GM19438 (cell line): ENCODE measurements around the gene IGSF9.

Experiments used
- ATAC-seq: cut with Tn5 transposase; IDR thresholded peaks from one replicate; pipeline ENCODE4 v1.9.1; 2021; ENCODE audit warnings: low read depth; ENCODE audit not compliant: unreplicated experiment

Gene IGSF9, protein sequence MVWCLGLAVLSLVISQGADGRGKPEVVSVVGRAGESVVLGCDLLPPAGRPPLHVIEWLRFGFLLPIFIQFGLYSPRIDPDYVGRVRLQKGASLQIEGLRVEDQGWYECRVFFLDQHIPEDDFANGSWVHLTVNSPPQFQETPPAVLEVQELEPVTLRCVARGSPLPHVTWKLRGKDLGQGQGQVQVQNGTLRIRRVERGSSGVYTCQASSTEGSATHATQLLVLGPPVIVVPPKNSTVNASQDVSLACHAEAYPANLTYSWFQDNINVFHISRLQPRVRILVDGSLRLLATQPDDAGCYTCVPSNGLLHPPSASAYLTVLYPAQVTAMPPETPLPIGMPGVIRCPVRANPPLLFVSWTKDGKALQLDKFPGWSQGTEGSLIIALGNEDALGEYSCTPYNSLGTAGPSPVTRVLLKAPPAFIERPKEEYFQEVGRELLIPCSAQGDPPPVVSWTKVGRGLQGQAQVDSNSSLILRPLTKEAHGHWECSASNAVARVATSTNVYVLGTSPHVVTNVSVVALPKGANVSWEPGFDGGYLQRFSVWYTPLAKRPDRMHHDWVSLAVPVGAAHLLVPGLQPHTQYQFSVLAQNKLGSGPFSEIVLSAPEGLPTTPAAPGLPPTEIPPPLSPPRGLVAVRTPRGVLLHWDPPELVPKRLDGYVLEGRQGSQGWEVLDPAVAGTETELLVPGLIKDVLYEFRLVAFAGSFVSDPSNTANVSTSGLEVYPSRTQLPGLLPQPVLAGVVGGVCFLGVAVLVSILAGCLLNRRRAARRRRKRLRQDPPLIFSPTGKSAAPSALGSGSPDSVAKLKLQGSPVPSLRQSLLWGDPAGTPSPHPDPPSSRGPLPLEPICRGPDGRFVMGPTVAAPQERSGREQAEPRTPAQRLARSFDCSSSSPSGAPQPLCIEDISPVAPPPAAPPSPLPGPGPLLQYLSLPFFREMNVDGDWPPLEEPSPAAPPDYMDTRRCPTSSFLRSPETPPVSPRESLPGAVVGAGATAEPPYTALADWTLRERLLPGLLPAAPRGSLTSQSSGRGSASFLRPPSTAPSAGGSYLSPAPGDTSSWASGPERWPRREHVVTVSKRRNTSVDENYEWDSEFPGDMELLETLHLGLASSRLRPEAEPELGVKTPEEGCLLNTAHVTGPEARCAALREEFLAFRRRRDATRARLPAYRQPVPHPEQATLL

DNA sequence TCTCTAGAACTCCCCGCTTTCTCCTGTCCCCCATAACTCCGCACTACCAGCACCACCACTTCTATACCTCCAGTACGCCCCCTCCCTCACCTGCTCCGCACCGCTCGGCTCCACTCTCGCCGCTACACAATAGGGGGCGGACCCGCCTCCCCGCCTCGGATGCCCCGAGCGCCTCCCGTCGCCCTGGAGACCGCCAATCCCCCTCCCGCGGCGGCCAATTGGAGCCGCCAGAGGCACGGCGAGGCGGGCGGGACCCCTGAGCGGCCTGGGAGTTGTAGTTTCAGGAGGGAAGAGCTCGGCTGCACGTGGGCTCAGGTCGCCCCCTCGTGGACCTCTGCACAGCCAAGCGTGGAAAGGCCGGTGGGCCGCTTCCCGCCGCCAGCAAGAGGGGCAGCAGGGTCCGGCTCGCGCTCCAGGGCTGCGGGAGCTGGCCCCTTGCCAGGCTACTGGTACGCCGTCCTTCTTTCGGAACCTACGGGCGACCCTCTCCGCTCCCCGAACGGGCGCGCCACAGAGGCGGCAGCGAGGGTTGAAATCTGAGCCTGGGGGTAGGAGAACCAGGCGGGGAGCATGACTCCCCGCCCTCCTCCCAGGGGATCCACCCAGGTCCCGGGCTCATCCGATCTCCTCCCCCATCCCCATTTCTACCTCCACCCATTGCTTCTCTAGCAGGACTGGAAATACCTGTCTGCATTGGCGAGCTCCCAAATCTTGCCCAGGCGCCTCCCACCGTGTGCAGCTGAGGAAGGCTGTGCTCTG lies at the start of gene IGSF9:
TSS of gene IGSF9 (minus strand) at position 131 of the 759 bp plus-strand sequence. CDS start 2,159 bp downstream, outside the sequence.
- ATAC-seq = peak; percentile 77

DNA sequence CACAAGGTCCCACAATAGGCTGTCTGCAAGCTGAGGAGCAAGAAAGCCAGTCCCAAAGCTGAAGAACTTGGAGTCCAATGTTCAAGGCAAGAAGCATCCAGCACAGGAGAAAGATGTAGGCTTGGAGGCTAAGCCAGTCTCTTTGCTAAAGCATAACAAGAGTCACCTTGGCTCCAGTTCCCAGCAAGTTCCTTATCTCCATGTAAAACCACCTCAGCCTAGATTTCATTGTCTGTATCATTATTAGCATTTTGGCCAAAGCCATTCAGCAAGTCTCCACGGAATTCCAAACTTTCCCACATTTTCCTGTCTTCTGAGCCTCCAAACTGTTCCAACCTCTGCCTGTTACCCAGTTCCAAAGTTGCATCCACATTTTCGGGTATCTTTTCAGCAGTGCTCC lies 49.5 kb upstream of the IGSF9 start:
- ATAC-seq = no peak

- ATAC-seq = no peak
Observed at GRCh38 chr1:159993911-159994310, 48.5 kb upstream of the IGSF9 start.

GRCh38 chr1:159992161-159992560 lies 46.7 kb upstream of the IGSF9 start:
- no peak for ATAC-seq

DNA sequence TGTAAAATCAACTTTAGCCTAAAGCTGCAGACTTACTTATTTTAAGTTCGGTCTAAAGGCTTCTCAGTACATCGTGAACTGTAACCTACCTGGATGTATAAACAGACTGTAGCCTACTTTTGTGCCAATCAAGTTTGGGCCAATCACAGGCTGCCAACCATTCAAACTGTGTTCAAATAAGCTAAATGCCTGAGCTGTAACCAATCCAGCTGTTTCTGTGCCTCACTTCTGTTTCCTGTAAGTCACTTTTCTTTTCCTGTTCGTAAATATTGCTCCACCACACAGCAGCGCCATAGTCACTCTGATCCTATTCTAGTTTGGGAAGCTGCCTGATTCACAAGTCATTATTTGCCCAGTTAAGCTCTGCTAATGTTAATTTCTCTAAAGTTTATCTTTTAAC lies 46.1 kb upstream of the IGSF9 start:
- no peak for ATAC-seq

DNA sequence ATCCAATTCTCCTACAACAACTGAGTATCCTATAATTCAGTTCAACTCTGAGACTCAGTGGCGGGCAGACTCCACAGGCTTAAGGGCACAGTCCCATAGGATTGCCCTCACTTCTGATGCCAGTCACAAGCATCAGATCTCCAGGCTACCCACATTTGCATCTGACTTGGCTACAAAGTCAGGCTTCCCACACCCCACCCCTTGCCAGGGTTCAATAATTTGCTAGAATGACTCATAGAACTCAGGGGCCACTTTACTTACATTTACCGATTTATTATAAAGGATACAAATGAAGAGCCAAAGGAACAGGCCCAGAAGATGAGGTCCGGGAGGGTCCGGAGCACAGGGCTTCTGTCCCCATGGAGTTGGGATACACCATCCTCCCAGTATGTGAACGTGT lies 44.6 kb upstream of the IGSF9 start:
- no peak for ATAC-seq

DNA sequence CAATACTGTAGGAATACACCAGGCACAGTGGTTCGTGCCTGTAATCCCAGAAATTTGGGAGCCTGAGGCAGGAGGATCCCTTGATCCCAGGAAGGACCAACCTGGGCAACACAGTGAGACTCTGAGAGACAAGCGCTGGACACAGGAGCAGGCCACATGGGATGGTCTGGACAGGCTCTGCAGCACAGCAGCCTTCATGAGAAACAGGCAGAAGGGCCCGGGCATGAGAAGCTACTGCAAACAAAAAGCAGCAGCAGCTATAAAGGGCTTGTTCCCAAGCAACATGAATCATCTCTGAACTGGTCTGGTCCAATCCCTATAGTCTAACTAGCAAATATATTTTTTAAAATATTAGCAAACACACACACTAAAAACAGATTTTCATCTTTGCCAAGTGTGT lies 44.2 kb upstream of the IGSF9 start:
- no peak for ATAC-seq

GRCh38 chr1:159988006-159988405 lies 42.6 kb upstream of the IGSF9 start:
- ATAC-seq = no peak

DNA sequence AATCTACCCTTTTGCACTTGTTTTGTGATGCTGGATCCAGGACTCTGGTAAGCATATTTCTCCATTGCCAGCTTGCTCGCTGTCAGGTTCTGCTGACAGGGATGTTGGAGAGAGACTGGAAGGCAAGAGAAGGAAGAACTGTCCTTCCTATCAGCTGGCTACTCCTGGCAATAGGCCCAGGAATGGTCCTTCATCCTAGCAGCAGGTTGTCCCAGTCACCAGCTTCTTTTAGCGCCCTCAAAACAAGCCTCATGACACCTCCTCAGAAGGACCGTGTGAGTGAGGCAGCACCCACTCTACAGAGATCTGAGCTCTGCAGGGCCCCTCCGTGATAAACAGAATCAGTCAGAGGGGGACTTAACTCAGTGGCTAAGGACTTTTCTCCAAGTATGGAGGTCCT lies 41.8 kb upstream of the IGSF9 start:
- ATAC-seq = no peak

- no peak for ATAC-seq
Observed at GRCh38 chr1:159986531-159986930, 41.1 kb upstream of the IGSF9 start.

DNA sequence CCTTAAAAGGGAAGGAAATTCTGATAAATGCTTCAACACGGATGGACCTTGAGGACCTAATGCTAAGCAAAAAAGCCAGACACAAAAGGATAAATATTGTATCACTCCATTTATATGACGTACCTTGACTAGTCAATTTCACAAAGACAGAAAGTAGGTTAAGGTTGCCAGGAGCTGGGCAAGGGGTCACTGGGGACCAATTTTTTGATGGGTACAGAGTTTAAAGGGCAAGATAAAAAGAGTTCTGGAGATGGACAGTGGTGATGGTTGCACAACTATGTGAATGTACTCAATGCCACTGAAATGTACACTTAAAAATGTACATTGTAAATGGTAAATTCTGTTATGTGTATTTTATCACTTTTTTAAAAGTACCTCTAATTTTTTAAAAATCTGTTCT lies 40.7 kb upstream of the IGSF9 start:
- no peak for ATAC-seq

DNA sequence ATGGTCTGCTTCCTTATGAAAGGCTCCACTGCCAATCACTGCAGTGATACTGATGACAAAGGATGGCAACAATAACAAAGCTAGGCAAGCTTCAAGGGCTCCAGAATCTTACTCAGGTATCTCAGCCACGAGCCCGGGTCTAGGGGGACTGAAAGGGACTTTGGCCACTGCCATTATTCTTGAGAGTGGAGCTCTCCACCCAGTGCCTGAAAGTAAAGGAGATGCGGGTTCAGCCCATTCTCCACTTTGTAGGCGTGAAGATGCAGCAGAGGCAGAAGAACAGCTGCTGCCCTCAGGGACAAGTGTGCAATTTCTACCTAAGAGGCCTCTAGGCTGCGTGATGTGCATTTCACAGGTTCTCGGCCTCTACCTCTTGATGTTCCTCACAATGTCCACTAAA lies 40.1 kb upstream of the IGSF9 start:
- ATAC-seq = no peak

DNA sequence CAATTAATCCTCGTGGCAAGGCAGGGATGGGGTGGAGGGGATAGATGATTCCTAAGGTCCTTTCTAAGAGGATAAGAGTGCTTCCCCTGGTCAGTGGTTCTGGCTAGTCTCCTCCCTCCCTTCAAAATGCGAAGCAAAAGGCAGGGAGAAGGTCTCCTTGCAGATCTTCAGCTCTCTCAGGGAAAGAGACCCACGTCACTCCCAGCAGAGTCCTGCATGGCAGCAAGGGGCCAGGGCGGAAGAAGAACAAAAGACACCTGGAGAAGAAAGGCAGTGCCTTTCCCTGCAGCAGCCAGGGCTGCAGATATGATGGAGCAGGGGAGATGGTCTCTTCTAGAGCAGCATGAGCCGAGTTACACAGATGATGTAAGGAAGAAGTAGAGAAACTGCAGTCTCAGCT lies 38.3 kb upstream of the IGSF9 start:
- no peak for ATAC-seq

- ATAC-seq = no peak
Observed at GRCh38 chr1:159982280-159982679, 36.9 kb upstream of the IGSF9 start.

GRCh38 chr1:159981351-159982055 lies 36.1 kb upstream of the IGSF9 start:
- no peak for ATAC-seq

- no peak for ATAC-seq
Observed at GRCh38 chr1:159980786-159981185, 35.4 kb upstream of the IGSF9 start.

- ATAC-seq = no peak
Observed at GRCh38 chr1:159980076-159980475, 34.7 kb upstream of the IGSF9 start.

GRCh38 chr1:159979257-159979656 lies 33.8 kb upstream of the IGSF9 start:
- no peak for ATAC-seq

GRCh38 chr1:159978107-159978398 lies 32.6 kb upstream of the IGSF9 start:
- ATAC-seq = no peak
